ENCODE results near the gene DBET. TPM values are rescaled to one million over a fixed set of nuclear protein-coding genes. Genes with fewer than 3 reads are reported as not detected.
"Not testable (repeated sequence)": the region's sequence is repeated elsewhere in the genome, so short reads cannot be mapped to it uniquely, and the experiment has no call there.

Gene DBET
- total RNA-seq, 3 donors from 2014 or later, result 0.08 TPM; not detected in 2

GRCh38 chr4:190106611-190107480 lies 42.5 kb downstream of the DBET start:
- H3K9me3 Mint-ChIP-seq; H3K4me3 Mint-ChIP-seq; H3K4me1 Mint-ChIP-seq (ENCODE audit: low read depth); DNase-seq; H3K36me3 Mint-ChIP-seq (ENCODE audit: insufficient read depth); ATAC-seq; H3K27me3 Mint-ChIP-seq (ENCODE audit: low read depth): not testable (repeated sequence)

- H3K27me3 Mint-ChIP-seq (ENCODE audit: low read depth); ATAC-seq; H3K4me1 Mint-ChIP-seq (ENCODE audit: low read depth); H3K4me3 Mint-ChIP-seq; H3K9me3 Mint-ChIP-seq; DNase-seq; H3K36me3 Mint-ChIP-seq (ENCODE audit: insufficient read depth): not testable (repeated sequence)
Measured at GRCh38 chr4:190107766-190108485, 43.6 kb downstream of the DBET start.

GRCh38 chr4:190108756-190109155 lies 44.5 kb downstream of the DBET start:
- H3K9me3 Mint-ChIP-seq; DNase-seq; H3K27me3 Mint-ChIP-seq (ENCODE audit: low read depth); H3K4me1 Mint-ChIP-seq (ENCODE audit: low read depth); H3K36me3 Mint-ChIP-seq (ENCODE audit: insufficient read depth); ATAC-seq; H3K4me3 Mint-ChIP-seq: not testable (repeated sequence)

GRCh38 chr4:190109390-190110011 lies 45.2 kb downstream of the DBET start:
- H3K9me3 Mint-ChIP-seq; H3K27me3 Mint-ChIP-seq (ENCODE audit: low read depth); ATAC-seq; H3K4me3 Mint-ChIP-seq; DNase-seq; H3K36me3 Mint-ChIP-seq (ENCODE audit: insufficient read depth); H3K4me1 Mint-ChIP-seq (ENCODE audit: low read depth): not testable (repeated sequence)

GRCh38 chr4:190110033-190110432 lies 45.7 kb downstream of the DBET start:
- not testable (repeated sequence) for H3K4me1 Mint-ChIP-seq (ENCODE audit: low read depth); H3K36me3 Mint-ChIP-seq (ENCODE audit: insufficient read depth); DNase-seq; H3K27me3 Mint-ChIP-seq (ENCODE audit: low read depth); H3K4me3 Mint-ChIP-seq; ATAC-seq; H3K9me3 Mint-ChIP-seq

- not testable (repeated sequence) for H3K27me3 Mint-ChIP-seq (ENCODE audit: low read depth); H3K36me3 Mint-ChIP-seq (ENCODE audit: insufficient read depth); H3K9me3 Mint-ChIP-seq; H3K4me1 Mint-ChIP-seq (ENCODE audit: low read depth); H3K4me3 Mint-ChIP-seq; ATAC-seq; DNase-seq
Measured at GRCh38 chr4:190110570-190111295, 46.4 kb downstream of the DBET start.

- not testable (repeated sequence) for H3K36me3 Mint-ChIP-seq (ENCODE audit: insufficient read depth); H3K27me3 Mint-ChIP-seq (ENCODE audit: low read depth); ATAC-seq; DNase-seq; H3K4me1 Mint-ChIP-seq (ENCODE audit: low read depth); H3K9me3 Mint-ChIP-seq; H3K4me3 Mint-ChIP-seq
Measured at GRCh38 chr4:190112879-190113278, 48.6 kb downstream of the DBET start.

GRCh38 chr4:190114991-190115390 lies 50.7 kb downstream of the DBET start:
- H3K4me3 Mint-ChIP-seq; DNase-seq; H3K9me3 Mint-ChIP-seq; H3K27me3 Mint-ChIP-seq (ENCODE audit: low read depth); ATAC-seq; H3K4me1 Mint-ChIP-seq (ENCODE audit: low read depth); H3K36me3 Mint-ChIP-seq (ENCODE audit: insufficient read depth): not testable (repeated sequence)

Other genes starting within 250 kb of the DBET start
- 10 to 100 TPM; 53.8 to 56.5 (median 55.7) TPM for gene FRG1, start 123.6 kb upstream of the DBET start, total RNA-seq
- not detected for gene FRG2, start 37.2 kb upstream of the DBET start, total RNA-seq
- under 1 TPM in 1 of 3 donors, not detected in 2; 0.26 TPM for gene DUX4, start 109.3 kb downstream of the DBET start, total RNA-seq